Testis (tissue), 5 donors: ENCODE data around the gene SLC24A2. TPM values are rescaled to one million over a fixed set of nuclear protein-coding genes. Genes with fewer than 3 reads are reported as not detected.
"Not testable (repeated sequence)": the region's sequence is repeated elsewhere in the genome, so short reads cannot be mapped to it uniquely, and the experiment has no call there.

Experiments used
- DNase-seq: peaks from one replicate; pipeline ENCODE4 v3.0.0-alpha.2; 2019
- H3K27ac ChIP-seq, 2 donors: fragments of 200-600 bp; sonication (generic); one replicate each; pipeline ENCODE4 v1.5.1; 2019
- H3K27me3 ChIP-seq: fragments of 200-600 bp; sonication (generic); one replicate; pipeline ENCODE4 v1.5.1; 2019
- H3K36me3 ChIP-seq: fragments of 200-600 bp; sonication (generic); one replicate; pipeline ENCODE4 v1.5.1; 2017; ENCODE audit warnings: low read depth; ENCODE audit errors: missing control alignments
- H3K4me1 ChIP-seq: fragments of 200-600 bp; sonication (generic); one replicate; pipeline ENCODE4 v1.5.1; 2019
- H3K4me3 ChIP-seq, 2 donors: fragments of 200-600 bp; sonication (generic); one replicate each; pipeline ENCODE4 v1.5.1; 2017 to 2019
- H3K9me3 ChIP-seq: fragments of 200-600 bp; sonication (generic); one replicate; pipeline ENCODE4 v1.5.1; 2017
- CTCF ChIP-seq, 3 experiments: fragments of 450-650 bp in 2 of 3; fragments of 200-600 bp in 1 of 3; sonication (generic) in 1 of 3; IDR thresholded peaks; one replicate each; pipeline ENCODE4 v1.5.1; 2016 to 2019; ENCODE audit warnings: antibody characterized with exemption in 3 of 3, mild to moderate bottlenecking in 2 of 3, moderate library complexity in 1 of 3
- POLR2A ChIP-seq: fragments of 450-650 bp; IDR thresholded peaks from one replicate; pipeline ENCODE4 v1.6.1; 2017; ENCODE audit warnings: antibody characterized with exemption, mild to moderate bottlenecking, moderate library complexity
- WGBS, 2 donors: methylation state at CpG; one replicate each; pipeline ENCODE4 v1.1.5; 2018; 5-methylcytosine and 5-hydroxymethylcytosine counted together
- intact Hi-C: fragments of 100-400 bp; cut with DNase I; formaldehyde crosslinking; loops from one replicate; pipeline ENCODE4 v1.15.1; 2023; ENCODE audit warnings: low total_unique reads
- long read RNA-seq, 2 donors: transcript quantifications; one replicate each; lab custom pipeline, GENCODE V29; 2026
- polyA plus RNA-seq: library from polyadenylated mRNA; stranded (reverse); fragments of 350-450 nt; fragmentation: Illumina TruSeq; extraction: RNeasy Lipid Tissue Mini Kit (QIAGEN cat#74804); gene quantifications from one replicate; pipeline ENCODE4 v1.2.3, GENCODE V29; 2014; ENCODE audit warnings: low read depth, low replicate concordance; ENCODE audit not compliant: insufficient read depth
- total RNA-seq, 2 donors: library from RNA; depleted of rRNA; stranded (reverse); fragments of >200 nt; gene quantifications; one replicate each; pipeline ENCODE4 v1.2.3, GENCODE V29; 2016

Gene SLC24A2
- 1 to 10 TPM; 1.7 TPM for total RNA-seq
- polyA plus RNA-seq = 0.40 TPM
- long read RNA-seq, donor 1 = 0 reads
- long read RNA-seq, donor 2 = 0 reads

GRCh38 chr9:19788614-19789271, at the start of gene SLC24A2:
Gene SLC24A2, minus strand, starts transcription at chr9:19789037.
- intact Hi-C loops = no loop called here
- Histone ChIP-seq H3K9me3 (no peaks in the 10 kb centered on the region), H3K4me1 (no peaks in the 10 kb centered on the region), H3K27ac (no peak within 1 kb of the TSS), H3K27me3 (no peaks in the 10 kb centered on the region), H3K4me3 (peak within 1 kb of the TSS; percentile 36 to 52), H3K36me3 (no peaks in the 10 kb centered on the region)
- 0% methylated on average over 21 to 63 of the region's 67 CpGs for WGBS, 2 donors
- peak; percentile 17 for DNase-seq
- TF ChIP-seq POLR2A (no peak), CTCF (IDR thresholded peaks at IDR 0.05) (no peak)

- H3K9me3 ChIP-seq, H3K27me3 ChIP-seq, H3K4me1 ChIP-seq, H3K36me3 ChIP-seq, DNase-seq, H3K27ac ChIP-seq, H3K4me3 ChIP-seq, intact Hi-C loops: not testable (repeated sequence)
- WGBS, 2 donors = 88 to 90% methylated on average over 7 to 9 of the region's 9 CpGs
Measured at GRCh38 chr9:19833331-19833730, 44.5 kb upstream of the SLC24A2 start.

GRCh38 chr9:19830796-19831195, 42.0 kb upstream of the SLC24A2 start:
- Histone ChIP-seq H3K36me3 (no peaks in the 10 kb centered on the region), H3K4me1 (no peaks in the 10 kb centered on the region), H3K27me3 (no peaks in the 10 kb centered on the region), H3K27ac (no peak overlapping the region), H3K9me3 (no peaks in the 10 kb centered on the region), H3K4me3 (no peak overlapping the region)
- TF ChIP-seq POLR2A = no peak
- TF ChIP-seq CTCF (IDR thresholded peaks at IDR 0.05) = no peak
- 83 to 100% methylated on average over 1 of the region's 1 CpG for WGBS, 2 donors
- DNase-seq = no peak
- intact Hi-C loops = no loop called here

- H3K27ac ChIP-seq = no peak overlapping the region
- intact Hi-C loops = no loop called here
- WGBS, 2 donors = 59 to 60% methylated on average over 4 of the region's 4 CpGs
- DNase-seq = no peak
- no peaks in the 10 kb centered on the region for H3K36me3 ChIP-seq
- no peaks in the 10 kb centered on the region for H3K27me3 ChIP-seq
- H3K4me3 ChIP-seq = no peak overlapping the region
- TF ChIP-seq CTCF (IDR thresholded peaks at IDR 0.05) (no peak), POLR2A (no peak)
- H3K4me1 ChIP-seq = no peaks in the 10 kb centered on the region
- no peaks in the 10 kb centered on the region for H3K9me3 ChIP-seq
Measured at GRCh38 chr9:19828576-19829109, 39.8 kb upstream of the SLC24A2 start.

- WGBS, 2 donors = 88 to 90% methylated on average over 2 of the region's 2 CpGs
- no peaks in the 10 kb centered on the region for H3K9me3 ChIP-seq
- H3K36me3 ChIP-seq = no peaks in the 10 kb centered on the region
- no peak overlapping the region for H3K4me3 ChIP-seq
- no peak for DNase-seq
- H3K27me3 ChIP-seq = no peaks in the 10 kb centered on the region
- intact Hi-C loops = no loop called here
- no peak overlapping the region for H3K27ac ChIP-seq
- H3K4me1 ChIP-seq = no peaks in the 10 kb centered on the region
- no peak for TF ChIP-seq POLR2A
- no peak for TF ChIP-seq CTCF (IDR thresholded peaks at IDR 0.05)
Measured at GRCh38 chr9:19816769-19817168, 27.9 kb upstream of the SLC24A2 start.
